COLO829 (cell line): ENCODE measurements around the gene NLRC5.
"Not testable (repeated sequence)": the region's sequence is repeated elsewhere in the genome, so short reads cannot be mapped to it uniquely, and the experiment has no call there.

ENCODE experiments used
- DNase-seq: peaks from one replicate; pipeline ENCODE4 v3.0.0; 2012; ENCODE audit warnings: low spot score

NLRC5 gene

GRCh38 chr16:56983211-56983751 is 6.1 kb upstream of the NLRC5 start:
- DNase-seq = no peak

- DNase-seq = no peak
Observed at GRCh38 chr16:56984639-56985038, 4.7 kb upstream of the NLRC5 start.

GRCh38 chr16:56985288-56985961 is 3.9 kb upstream of the NLRC5 start:
- DNase-seq = peak; percentile 88

- DNase-seq = no peak
Observed at GRCh38 chr16:56985962-56986360, 3.4 kb upstream of the NLRC5 start.

DNA sequence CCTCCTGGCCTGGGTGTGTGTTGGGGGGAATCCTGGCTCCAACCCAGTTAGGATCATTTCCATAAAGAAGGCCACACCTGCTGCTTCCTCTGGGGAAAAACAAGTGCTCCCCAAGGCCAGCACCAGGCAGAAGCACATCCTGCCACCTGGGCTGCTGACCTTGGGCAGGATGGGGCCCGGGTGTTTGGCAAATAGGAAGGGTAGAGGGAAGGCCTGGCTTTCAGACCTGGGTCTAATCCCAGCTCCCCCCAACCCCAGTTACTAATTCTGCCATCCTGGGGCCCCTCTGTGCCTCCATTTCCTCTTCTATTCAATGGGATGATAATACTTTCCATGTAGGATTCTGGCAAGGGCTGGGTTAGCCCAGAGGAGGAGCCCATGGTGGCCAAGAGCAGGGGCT is 3.0 kb upstream of the NLRC5 start:
- no peak for DNase-seq

- DNase-seq = not testable (repeated sequence)
Observed at GRCh38 chr16:56986908-56987307, 2.4 kb upstream of the NLRC5 start.

DNA sequence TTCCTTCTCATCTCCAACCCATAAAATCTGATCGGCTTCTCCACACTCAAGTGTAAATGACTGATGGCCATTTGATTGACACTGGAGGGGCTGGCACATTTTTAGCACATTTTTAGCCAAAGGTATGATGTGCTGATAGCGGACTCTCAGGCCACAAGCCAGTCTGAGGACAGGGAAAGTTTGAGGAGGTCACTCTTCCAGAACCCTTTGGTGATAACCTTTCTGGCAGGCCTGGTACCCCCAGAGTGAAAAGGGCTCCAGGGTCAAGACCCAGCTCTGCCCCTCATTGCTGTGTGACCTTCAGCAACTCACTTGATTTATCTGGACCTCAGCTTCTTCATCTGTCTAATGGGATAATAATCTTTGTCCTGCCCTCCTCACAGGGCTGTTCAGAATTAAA is 1.7 kb upstream of the NLRC5 start:
- no peak for DNase-seq

DNA sequence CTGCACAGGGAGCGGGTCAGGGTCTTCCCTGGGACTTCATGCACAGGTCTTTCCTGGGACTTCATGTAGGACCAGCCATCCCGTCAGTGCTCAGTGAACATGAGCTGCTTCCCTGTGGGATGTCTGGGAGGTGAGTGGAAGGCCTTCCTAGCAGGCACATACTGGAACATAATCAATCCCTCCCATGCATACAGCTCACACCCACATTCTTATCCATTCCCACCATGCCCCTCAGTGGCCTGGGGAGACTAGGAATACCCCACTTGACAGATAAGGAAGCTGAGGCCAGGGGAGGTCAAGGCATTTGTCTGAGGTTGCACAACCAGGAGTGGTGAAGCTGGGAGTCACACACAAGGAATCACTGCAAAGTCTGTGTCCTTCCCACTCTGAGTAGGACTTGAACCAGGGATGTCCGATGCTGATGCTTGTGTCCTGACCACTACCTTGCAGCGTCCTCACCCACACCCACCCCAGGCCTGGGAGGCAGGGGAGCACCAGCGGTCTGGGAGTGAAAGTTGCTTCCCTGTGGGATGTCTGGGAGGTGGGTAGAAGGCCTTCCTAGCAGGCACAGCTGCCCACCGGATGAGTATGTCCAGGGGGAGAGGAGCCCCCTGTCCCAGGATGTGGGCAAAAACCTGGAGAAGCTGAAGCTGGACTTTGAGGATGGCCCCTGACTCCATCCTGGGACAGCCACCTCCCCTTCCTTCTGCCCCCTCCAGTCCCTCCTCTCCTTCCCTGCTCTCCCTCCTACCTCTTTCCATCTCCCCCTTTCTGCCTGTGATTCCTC is 1.0 kb upstream of the NLRC5 start:
- DNase-seq = no peak

GRCh38 chr16:56989988-56990387 is 631 bp downstream of the NLRC5 start:
- no peak for DNase-seq

- DNase-seq = no peak
Observed at GRCh38 chr16:56990407-56991286, 1.3 kb downstream of the NLRC5 start.

DNA sequence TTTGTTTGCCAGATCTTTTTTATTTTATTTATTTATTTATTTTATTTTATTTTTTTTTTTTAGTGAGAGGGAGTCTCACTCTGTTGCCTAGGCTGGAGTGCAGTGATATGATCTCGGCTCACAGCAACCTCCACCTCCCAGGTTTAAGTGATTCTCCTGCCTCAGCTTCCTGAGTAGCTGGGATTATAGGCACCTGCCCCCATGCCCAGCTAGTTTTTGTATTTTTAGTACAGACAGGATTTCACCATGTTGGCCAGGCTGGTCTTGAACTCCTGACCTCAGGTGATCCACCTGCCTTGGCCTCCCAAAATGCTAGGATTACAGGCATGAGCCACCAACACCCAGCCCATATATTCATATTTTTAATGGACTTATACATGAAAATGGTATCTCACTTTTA is 3.1 kb downstream of the NLRC5 start:
- not testable (repeated sequence) for DNase-seq

DNA sequence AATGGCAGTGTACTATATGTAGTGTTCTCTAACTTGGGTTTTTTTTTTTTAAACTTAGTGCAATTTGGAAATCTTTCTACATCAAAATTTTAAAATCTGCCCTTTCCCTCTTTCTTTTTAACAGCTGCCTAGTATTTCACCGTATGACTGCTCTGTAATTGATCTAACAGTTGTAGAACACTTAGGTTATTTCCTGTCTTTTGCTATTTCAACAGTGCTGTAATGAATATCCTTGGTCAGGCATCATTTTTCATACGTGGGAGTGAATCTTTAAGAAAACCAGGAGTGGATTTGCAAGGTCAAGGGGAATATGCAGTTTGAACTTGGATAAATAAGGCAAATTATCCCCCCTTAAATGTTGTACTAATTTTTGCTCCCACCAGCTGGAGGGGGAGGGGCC is 3.8 kb downstream of the NLRC5 start:
- DNase-seq = no peak

DNA sequence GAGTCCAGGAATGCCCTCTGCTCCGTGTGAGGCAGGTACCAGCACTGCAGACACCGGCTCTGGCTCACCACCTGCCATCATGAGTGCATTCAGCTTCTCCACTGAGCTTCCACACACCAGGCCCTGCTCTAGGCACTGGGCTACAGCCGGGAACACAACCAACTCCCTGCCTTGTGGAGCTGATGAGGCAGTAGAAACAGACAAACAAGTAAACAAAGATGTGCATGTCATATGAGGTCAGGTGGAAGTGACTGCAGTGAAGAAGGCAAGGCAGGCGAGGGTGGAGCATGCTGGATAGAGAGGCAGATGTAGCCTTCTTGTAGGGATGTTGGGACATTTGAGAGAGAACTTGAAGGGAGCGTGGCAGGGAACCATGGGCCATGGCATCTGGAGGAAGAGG is 5.0 kb downstream of the NLRC5 start:
- DNase-seq = no peak

GRCh38 chr16:56995136-56995805 is 5.9 kb downstream of the NLRC5 start:
- no peak for DNase-seq

DNA sequence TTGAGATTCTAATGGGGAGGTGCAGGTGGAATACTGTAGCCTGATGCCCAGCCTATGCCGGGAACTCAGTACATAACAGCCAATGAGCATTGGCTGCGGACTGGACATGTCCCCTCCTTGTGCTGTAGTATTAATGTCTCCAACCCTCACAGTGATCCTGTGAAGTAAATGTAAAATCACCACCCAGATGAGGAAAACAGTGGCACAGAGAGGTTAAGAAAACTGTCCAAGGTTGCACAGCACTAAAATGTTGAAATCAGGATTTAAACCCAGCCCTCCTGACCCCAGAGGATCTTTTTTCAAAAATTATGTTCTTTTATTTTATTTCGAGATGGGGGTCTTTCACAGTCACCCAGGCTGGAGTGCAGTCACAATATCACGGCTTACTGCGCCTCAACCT is 7.9 kb downstream of the NLRC5 start:
- no peak for DNase-seq

DNA sequence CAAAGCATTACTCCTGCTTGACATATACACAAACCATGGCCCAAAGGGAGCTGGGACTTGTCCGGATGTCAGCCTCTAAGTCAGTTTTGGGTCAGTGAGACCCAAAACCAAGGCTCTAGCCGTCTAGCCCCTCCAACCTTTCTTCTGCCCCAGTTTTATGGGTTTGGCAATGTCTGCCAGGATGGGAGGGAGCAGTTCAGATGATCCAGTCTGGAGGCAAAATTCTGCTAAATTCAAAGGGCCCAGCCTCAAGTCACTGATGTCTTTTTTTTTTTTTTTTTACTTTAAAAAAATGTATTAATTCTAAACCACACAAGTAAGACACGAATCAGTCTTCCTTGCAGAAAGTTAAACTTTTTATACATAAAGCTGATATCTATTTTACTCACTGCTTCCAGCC is 8.6 kb downstream of the NLRC5 start:
- DNase-seq = no peak

- no peak for DNase-seq
Observed at GRCh38 chr16:56998352-56998751, 9.0 kb downstream of the NLRC5 start.

- DNase-seq = no peak
Observed at GRCh38 chr16:56998861-56999260, 9.5 kb downstream of the NLRC5 start.

DNA sequence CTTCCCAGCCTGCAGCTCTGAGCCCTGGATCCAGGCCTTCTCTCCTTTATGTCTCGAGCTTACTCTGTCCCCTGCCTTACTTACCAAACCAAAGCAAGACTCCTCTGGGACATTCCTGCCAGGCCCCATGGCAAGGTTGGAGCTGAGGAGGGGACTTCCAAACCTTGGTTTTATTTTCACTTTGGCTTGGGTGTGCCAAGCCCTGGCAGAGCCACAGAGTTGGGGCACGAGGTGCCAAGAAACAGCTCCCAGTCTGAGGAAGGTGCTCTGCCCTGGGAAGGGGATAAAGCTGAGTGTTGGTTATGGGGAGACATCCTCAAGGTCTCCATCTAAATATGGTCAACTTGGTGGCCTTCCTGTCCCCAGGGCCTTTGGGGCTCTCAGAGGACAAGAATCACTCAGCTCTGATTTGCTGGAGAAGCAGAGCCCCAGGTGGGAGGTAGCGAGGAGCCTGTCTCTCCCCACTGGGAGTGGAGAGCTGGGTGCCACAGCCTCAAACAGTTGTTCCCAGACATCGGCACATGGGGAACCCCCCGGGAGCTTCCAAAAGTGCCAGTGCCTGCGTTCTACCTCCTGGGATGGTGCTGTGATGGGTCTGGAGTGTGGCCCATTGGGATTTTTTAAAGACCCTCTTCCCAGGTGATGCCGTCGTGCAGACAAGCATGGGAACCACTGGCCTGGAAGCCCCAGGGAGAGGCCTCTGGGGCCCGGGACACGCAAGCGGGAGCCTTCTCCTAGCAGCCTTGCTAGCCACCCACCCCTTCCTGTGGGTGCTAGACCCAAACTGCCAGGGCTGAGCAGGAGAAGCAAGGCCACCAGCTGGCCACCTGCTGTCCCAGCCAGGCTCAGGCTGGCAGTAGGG is 10.3 kb downstream of the NLRC5 start:
- no peak for DNase-seq

- peak; percentile 64 for DNase-seq
Observed at GRCh38 chr16:57000271-57001025, 11.1 kb downstream of the NLRC5 start.
